PFSK-1 (cell line): ENCODE results near the gene USP28.

Source experiments
- POLR2AphosphoS5 ChIP-seq: IDR thresholded peaks from 2 replicates; pipeline ENCODE4 v1.6.1; 2012; ENCODE audit warnings: low read depth, mild to moderate bottlenecking, control low read depth, low read length, moderate library complexity
- SIN3A ChIP-seq: IDR thresholded peaks from 2 replicates; pipeline ENCODE4 v1.6.1; 2012; ENCODE audit warnings: mild to moderate bottlenecking, low read length, moderate library complexity, borderline replicate concordance; ENCODE audit not compliant: insufficient read depth
- TAF1 ChIP-seq: IDR thresholded peaks from 2 replicates; pipeline ENCODE4 v1.6.1; 2012; ENCODE audit warnings: low read length, control low read depth, borderline replicate concordance; ENCODE audit not compliant: insufficient read depth

GRCh38 chr11:113894421-113894996, 19.1 kb upstream of the USP28 start:
- no peak for TF ChIP-seq POLR2AphosphoS5
- TF ChIP-seq SIN3A, result no peak
- no peak for TF ChIP-seq TAF1
